ENCODE data around the gene C9orf85.
A peak's percentile ranks its signal among the peaks of the same experiment; 100 is the strongest.
"Not testable (repeated sequence)": the region's sequence is repeated elsewhere in the genome, so short reads cannot be mapped to it uniquely, and the experiment has no call there.

C9orf85 gene

DNA sequence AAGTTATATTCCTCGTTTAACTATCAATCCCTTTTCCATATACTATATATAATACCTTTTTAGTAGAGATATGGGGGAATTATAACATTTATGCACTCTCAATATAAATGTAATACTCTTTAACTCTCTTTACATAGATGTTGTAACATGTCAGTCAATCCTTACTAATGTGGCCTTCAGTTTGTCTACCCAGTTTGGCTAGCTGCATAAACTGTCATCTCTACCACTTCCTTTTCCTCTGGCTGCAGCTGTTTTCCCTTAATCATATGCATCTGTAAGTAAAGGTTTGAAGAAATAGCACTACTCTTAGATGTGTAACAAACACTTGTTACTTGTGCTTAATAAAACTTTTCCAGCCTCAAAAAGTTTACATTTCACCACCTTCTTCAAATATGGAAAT is 13.9 kb upstream of the C9orf85 start:
- ChIA-PET CTCF (interaction anchor here (1.4 kb wide), 1 partner anchor 79 kb away, joined by 3 read pairs; no protein-coding TSS in a partner anchor), POLR2A (no interaction called here)
- TF ChIP-seq, protein P1, sequence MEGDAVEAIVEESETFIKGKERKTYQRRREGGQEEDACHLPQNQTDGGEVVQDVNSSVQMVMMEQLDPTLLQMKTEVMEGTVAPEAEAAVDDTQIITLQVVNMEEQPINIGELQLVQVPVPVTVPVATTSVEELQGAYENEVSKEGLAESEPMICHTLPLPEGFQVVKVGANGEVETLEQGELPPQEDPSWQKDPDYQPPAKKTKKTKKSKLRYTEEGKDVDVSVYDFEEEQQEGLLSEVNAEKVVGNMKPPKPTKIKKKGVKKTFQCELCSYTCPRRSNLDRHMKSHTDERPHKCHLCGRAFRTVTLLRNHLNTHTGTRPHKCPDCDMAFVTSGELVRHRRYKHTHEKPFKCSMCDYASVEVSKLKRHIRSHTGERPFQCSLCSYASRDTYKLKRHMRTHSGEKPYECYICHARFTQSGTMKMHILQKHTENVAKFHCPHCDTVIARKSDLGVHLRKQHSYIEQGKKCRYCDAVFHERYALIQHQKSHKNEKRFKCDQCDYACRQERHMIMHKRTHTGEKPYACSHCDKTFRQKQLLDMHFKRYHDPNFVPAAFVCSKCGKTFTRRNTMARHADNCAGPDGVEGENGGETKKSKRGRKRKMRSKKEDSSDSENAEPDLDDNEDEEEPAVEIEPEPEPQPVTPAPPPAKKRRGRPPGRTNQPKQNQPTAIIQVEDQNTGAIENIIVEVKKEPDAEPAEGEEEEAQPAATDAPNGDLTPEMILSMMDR (IDR thresholded peaks at IDR 0.05; ENCODE audit: insufficient read depth, low read length, missing control alignments): no peak
- no peak for DNase-seq (ENCODE audit: low read depth, low spot score)
- H3K4me3 ChIP-seq (ENCODE audit: low read depth, low read length): no peak overlapping the region

DNA sequence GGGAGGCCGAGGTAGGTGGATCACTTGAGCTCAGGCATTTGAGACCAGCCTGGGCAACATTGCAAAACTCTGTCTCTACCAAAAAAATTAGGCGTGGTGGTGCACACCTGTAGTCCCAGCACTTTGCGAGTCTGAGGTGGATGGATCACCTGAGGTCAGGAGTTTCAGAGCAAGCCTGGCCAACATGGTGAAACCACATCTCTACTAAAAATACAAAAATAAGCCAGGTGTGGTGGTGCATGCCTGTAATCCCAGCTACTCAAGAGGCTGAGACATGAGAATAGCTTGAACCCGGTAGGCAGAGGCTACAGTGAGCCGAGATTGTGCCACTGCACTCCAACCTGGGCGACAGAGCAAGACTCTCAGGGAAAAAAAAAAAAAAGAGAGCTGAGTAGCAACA is 12.7 kb upstream of the C9orf85 start:
- H3K4me3 ChIP-seq (ENCODE audit: low read depth, low read length); DNase-seq (ENCODE audit: low read depth, low spot score); POLR2A ChIA-PET: not testable (repeated sequence)
- CTCF ChIA-PET: interaction anchor here (0.7 to 1.3 kb wide), 3 partner anchors 9 to 15 kb away, joined by 3 read pairs; no protein-coding TSS in a partner anchor

DNA sequence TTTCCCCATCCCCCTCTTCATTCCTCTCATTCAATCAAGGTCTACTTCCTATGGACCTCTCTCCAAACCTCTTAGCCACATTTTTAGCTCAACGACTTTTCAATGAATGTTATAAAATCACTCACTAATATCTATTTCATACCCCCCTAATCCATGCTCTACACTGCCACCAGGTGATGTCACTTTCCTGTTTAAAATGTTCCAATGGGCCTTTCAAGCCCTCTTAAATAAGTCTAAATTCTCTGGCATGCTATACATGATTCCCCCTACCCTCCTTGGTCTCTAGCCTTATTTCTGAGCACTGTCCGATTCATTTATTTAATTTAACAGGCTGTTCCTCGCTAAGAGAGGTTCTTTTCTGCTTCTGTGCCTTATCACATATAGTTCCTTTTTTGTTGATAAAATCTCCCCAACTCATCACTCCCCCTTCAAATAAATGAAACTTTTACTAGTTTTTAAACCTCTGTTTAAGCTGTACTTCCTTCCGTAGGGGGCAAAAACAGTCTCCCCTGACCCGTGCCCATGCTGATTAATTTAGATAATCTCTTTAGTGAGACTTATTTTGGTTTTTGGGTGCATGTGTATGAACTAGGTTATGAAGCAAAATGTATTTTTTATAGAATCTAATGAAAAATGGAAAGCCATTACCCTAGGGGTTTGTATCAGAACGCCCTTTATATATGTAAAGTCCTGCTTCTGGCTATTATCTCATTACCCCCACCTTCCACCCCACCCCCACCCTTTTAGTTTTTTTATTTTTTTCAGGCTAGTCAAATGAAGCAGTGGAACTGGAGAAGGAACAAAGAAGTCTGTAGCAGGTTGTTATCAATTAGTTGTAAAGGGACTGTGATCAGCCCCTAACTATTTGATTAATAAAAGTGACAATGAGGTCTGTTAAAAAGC is 9.5 kb upstream of the C9orf85 start:
- CTCF ChIA-PET: interaction anchor here (0.7 to 0.9 kb wide), 2 partner anchors 123 to 137 kb away, joined by 3 read pairs; no protein-coding TSS in a partner anchor
- TF ChIP-seq, protein P1 (IDR thresholded peaks at IDR 0.05; ENCODE audit: insufficient read depth, low read length, missing control alignments): no peak
- no peak for DNase-seq (ENCODE audit: low read depth, low spot score)
- H3K4me3 ChIP-seq (ENCODE audit: low read depth, low read length): no peak overlapping the region
- POLR2A ChIA-PET: interaction anchor here (1.4 kb wide), 1 partner anchor 9 kb away, joined by 4 read pairs; the partner anchor contains the start of genes ABHD17B and C9orf85

DNA sequence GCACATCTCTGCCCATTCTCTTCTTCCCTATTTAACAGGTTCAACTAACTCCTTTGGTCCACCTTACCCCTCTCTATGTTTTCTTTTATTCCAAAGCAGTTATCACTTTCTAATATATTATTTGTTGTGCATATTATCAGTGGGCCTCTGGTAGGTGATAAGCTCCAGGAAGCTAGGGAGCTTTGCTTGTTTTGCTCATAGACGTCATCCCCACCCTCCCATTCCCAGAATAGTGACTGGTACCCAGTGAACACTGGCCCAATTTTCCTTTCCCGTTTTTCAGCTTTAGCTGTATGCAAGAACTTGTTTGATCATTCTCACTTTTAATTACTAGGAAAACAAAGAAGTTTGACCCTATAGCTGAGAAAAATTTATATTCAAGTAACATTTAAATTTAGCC is 7.4 kb upstream of the C9orf85 start:
- DNase-seq (ENCODE audit: low read depth, low spot score): no peak
- POLR2A ChIA-PET: no interaction called here

GRCh38 chr9:71908825-71909224 is 2.6 kb upstream of the C9orf85 start:
- H3K4me3 ChIP-seq (ENCODE audit: low read depth, low read length): peak overlapping the region; percentile 89
- no peak for DNase-seq (ENCODE audit: low read depth, low spot score)
- CTCF ChIA-PET: interaction anchor here (0.6 to 0.9 kb wide), 3 partner anchors 13 to 116 kb away, joined by 3 read pairs; no protein-coding TSS in a partner anchor
- TF ChIP-seq, protein P1 (IDR thresholded peaks at IDR 0.05; ENCODE audit: insufficient read depth, low read length, missing control alignments): no peak
- POLR2A ChIA-PET: no interaction called here

More for the DNA sequence above, 7.4 kb upstream of the C9orf85 start:
- TF ChIP-seq, protein P1 (IDR thresholded peaks at IDR 0.05; ENCODE audit: insufficient read depth, low read length, missing control alignments): no peak
- no peak overlapping the region for H3K4me3 ChIP-seq (ENCODE audit: low read depth, low read length)
- CTCF ChIA-PET: interaction anchor here (1.0 kb wide), 1 partner anchor 121 kb away, joined by 3 read pairs; no protein-coding TSS in a partner anchor

DNA sequence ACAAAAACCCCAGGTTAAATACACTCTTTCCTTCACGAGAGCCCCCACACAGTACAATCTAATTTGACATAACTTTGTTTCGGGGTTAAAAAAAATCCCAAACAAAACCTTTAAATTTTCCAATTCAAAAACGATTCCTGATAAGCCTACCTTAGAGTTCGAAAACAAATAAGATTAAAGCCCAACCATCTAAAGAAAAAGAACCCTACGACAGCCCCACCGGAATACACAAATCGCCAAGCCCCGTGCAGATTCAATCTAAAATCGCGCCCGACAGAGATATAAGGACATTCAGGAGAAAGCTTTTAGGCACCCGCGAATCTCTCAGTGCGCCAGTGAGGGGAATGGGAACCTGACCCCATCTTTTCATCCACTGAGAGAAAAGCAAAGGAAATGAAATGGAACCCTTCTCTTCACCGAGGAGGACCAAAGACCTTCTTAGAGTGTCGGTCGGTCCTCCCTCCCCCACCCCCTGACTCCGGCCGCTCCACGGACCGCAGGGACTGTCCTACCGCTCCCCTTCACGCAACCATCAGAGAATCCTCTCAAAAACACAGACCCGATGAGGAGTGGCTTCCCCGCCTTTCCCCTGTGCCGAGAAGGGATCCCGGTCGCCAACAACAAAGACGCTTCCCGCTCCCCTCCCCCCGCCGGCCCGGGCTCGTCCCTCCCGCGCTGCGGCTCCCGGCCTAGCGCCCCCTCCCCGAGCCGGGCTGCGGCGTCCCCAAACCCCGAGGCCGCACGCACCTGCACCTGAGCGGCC is 1.4 kb upstream of the C9orf85 start:
- ChIA-PET POLR2A (interaction anchor here (1.2 to 1.8 kb wide), 5 partner anchors 10 to 115 kb away, joined by 4 to 15 read pairs (median 6); no protein-coding TSS in a partner anchor), CTCF (no interaction called here)
- TF ChIP-seq, protein P1 (IDR thresholded peaks at IDR 0.05; ENCODE audit: insufficient read depth, low read length, missing control alignments): no peak

More for the DNA sequence above, 1.4 kb upstream of the C9orf85 start:
- peak overlapping the region; percentile 89 for H3K4me3 ChIP-seq (ENCODE audit: low read depth, low read length)
- no peak for DNase-seq (ENCODE audit: low read depth, low spot score)

Data from AG04449 (cell line).